ENCODE measurements around the gene TMEFF1. TPM values are rescaled to one million over a fixed set of nuclear protein-coding genes. Genes with fewer than 3 reads are reported as not detected.
A peak's percentile ranks its signal among the peaks of the same experiment; 100 is the strongest.

TMEFF1 gene
- total and polyA plus RNA-seq, 2 of the 8 experiments (the other 6 are each of a cell fraction or from before 2014, with no cell fraction given) = 13.5 to 68.2 TPM

DNA sequence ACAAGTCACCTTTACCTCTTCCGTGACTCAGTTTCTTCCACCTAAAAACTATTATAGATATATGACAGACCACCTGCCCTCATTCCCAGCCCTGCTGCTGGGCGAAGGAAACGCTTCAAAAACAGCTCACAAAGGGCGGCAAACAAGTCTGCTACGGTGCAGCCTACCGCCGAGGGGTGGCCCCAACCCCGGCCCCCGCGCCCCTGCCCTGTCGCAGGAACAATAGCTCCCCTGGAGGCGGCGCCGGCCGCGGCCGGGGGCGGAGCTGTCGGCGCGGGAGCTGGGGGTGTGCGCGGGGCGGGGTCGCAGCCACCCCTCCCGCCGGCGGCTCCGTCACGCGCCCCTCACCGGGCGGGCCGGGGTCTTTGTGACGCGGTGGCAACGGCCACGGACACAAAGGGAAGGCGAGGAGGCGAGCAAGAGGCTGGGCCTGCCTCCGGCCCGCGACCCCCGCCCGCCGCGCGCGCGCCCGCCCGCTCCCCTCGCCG, at the start of gene TMEFF1 (continued):
- TF ChIP-seq HDAC2 (IDR thresholded peaks at IDR 0.05; ENCODE audit: borderline replicate concordance in 1 of 2, low read depth in 2 of 2, low read length in 2 of 2) = peak in 1 of 2 experiments; percentile 73; a peak in 1 of 4 replicates
- peak; percentile 98 for TF ChIP-seq E2F6 (IDR thresholded peaks at IDR 0.05)
- TF ChIP-seq TBP (IDR thresholded peaks at IDR 0.05; ENCODE audit: low read depth, low read length) = peak; percentile 54; the same call in 1 of the 2 replicates
- peak; percentile 87 for TF ChIP-seq MAX (IDR thresholded peaks at IDR 0.05)
- peak; percentile 30; the same call in 1 of the 2 replicates for TF ChIP-seq EGR1 (IDR thresholded peaks at IDR 0.05; ENCODE audit: borderline replicate concordance, low read depth, low read length)
- no peak for TF ChIP-seq YY1 (IDR thresholded peaks at IDR 0.05; ENCODE audit: low read depth, low read length)
- no peak for TF ChIP-seq SIRT6 (IDR thresholded peaks at IDR 0.05; ENCODE audit: low read length)
- peak; percentile 74 for TF ChIP-seq POLR2AphosphoS5 (IDR thresholded peaks at IDR 0.05; ENCODE audit: low read depth, low read length)
- TF ChIP-seq CREB1 (IDR thresholded peaks at IDR 0.05) = peak; percentile 77
- no peak for TF ChIP-seq KDM1A (IDR thresholded peaks at IDR 0.05; ENCODE audit: borderline replicate concordance, low read length)
- peak in 1 of 2 experiments; percentile 73; a peak in 2 of 3 replicates for TF ChIP-seq POLR2A (IDR thresholded peaks at IDR 0.05; ENCODE audit: control extremely low read depth in 1 of 2, low read depth in 2 of 2, low read length in 2 of 2)
- TF ChIP-seq TAF1 (IDR thresholded peaks at IDR 0.05; ENCODE audit: low read depth, low read length) = peak; percentile 79; the same call in 1 of the 2 replicates
- peak in 1 of 2 experiments; percentile 16; a peak in 1 of 4 replicates for TF ChIP-seq RAD21 (IDR thresholded peaks at IDR 0.05 in 1 of 2, conservative IDR thresholded peaks at IDR 0.05 in 1 of 2; ENCODE audit: low read depth in 2 of 2, low read length in 2 of 2)
- no peak for TF ChIP-seq CBX5 (IDR thresholded peaks at IDR 0.05; ENCODE audit: low read depth, low read length)
- no peak for TF ChIP-seq GTF2F1 (IDR thresholded peaks at IDR 0.05; ENCODE audit: borderline replicate concordance, low read depth, low read length)
- TF ChIP-seq RBBP5 (IDR thresholded peaks at IDR 0.05; ENCODE audit: borderline replicate concordance, low read depth, low read length) = 0 out of 2 replicates have a peak, but pooled peaks have one; percentile 7
- no peak for TF ChIP-seq TCF12 (IDR thresholded peaks at IDR 0.05; ENCODE audit: low read depth, low read length)
- no peak for TF ChIP-seq CHD2 (IDR thresholded peaks at IDR 0.05; ENCODE audit: low read length)
